ENCODE data around the gene GNB5.

- TF ChIP-seq EZH2 (IDR thresholded peaks at IDR 0.05; ENCODE audit: borderline replicate concordance) (no peak), CTCF (IDR thresholded peaks at IDR 0.05; ENCODE audit: poor library complexity) (no peak), EZH2phosphoT487 (IDR thresholded peaks at IDR 0.05; ENCODE audit: low read depth, severe bottlenecking, unreplicated experiment) (no peak)
These were observed 69.3 kb downstream of the GNB5 start for GRCh38 chr15:52121896-52122295.

All from hepatocyte (in vitro differentiated cells).